HepG2 (cell line): ENCODE results near the gene LOC128125822.

Experiments used
- BCL6 ChIP-seq: IDR thresholded peaks from 2 replicates; pipeline ENCODE4 v1.6.1; 2016; ENCODE audit warnings: missing genetic modification reagents, missing compliant biosample characterization
- KLF16 ChIP-seq, 2 experiments: sonication (generic) in 1 of 2; formaldehyde crosslinking in 1 of 2; IDR thresholded peaks; 2 replicates each; pipeline versions ENCODE4 v1.6.1 to v1.8.0; 2016 to 2023; ENCODE audit warnings: missing genetic modification reagents in 2 of 2, missing compliant biosample characterization in 1 of 2
- MXI1 ChIP-seq: IDR thresholded peaks from 3 replicates; pipeline ENCODE4 v1.6.1; 2012; ENCODE audit warnings: low read depth, low read length, inconsistent platforms, borderline replicate concordance
- PAX8 ChIP-seq: sonication (generic); formaldehyde crosslinking; IDR thresholded peaks from 2 replicates; pipeline ENCODE4 v1.8.0; 2022; ENCODE audit warnings: mild to moderate bottlenecking, missing genetic modification reagents, borderline replicate concordance
- PLRG1 ChIP-seq: fragments of 450-650 bp; conservative IDR thresholded peaks from 2 replicates; pipeline ENCODE4 v1.6.1; 2016
- SMAD3 ChIP-seq: sonication (generic); formaldehyde crosslinking; IDR thresholded peaks from 2 replicates; pipeline ENCODE4 v1.4.0; 2020; ENCODE audit warnings: missing genetic modification reagents
- TOE1 ChIP-seq: sonication (generic); formaldehyde crosslinking; IDR thresholded peaks from 2 replicates; pipeline ENCODE4 v1.4.0; 2020; ENCODE audit warnings: mild to moderate bottlenecking, missing genetic modification reagents
- TRIM24 ChIP-seq: sonication (generic); formaldehyde crosslinking; IDR thresholded peaks from 2 replicates; pipeline ENCODE4 v1.8.0; 2022; ENCODE audit warnings: mild to moderate bottlenecking, missing genetic modification reagents
- ZNF337 ChIP-seq: sonication (generic); formaldehyde crosslinking; IDR thresholded peaks from 2 replicates; pipeline ENCODE4 v1.5.1; 2020; ENCODE audit warnings: missing genetic modification reagents, low read depth, mild to moderate bottlenecking, borderline replicate concordance
- ZNF354B ChIP-seq: sonication (generic); formaldehyde crosslinking; IDR thresholded peaks from 2 replicates; pipeline ENCODE4 v1.8.0; 2022; ENCODE audit warnings: mild to moderate bottlenecking, missing genetic modification reagents
- TF ChIP-seq, protein P1 (sequence below): IDR thresholded peaks from 2 replicates; pipeline ENCODE4 v1.6.1; 2016; ENCODE audit warnings: low read depth, missing genetic modification reagents, missing compliant biosample characterization
- TF ChIP-seq, protein P2 (sequence below): sonication (generic); formaldehyde crosslinking; IDR thresholded peaks from 2 replicates; pipeline ENCODE4 v1.9.0; 2022; ENCODE audit warnings: missing genetic modification reagents, mild to moderate bottlenecking, borderline replicate concordance
- TF ChIP-seq, protein P3 (sequence below): sonication (generic); formaldehyde crosslinking; IDR thresholded peaks from 2 replicates; pipeline ENCODE4 v1.4.0; 2020; ENCODE audit warnings: missing genetic modification reagents, borderline replicate concordance

LOC128125822 gene

DNA sequence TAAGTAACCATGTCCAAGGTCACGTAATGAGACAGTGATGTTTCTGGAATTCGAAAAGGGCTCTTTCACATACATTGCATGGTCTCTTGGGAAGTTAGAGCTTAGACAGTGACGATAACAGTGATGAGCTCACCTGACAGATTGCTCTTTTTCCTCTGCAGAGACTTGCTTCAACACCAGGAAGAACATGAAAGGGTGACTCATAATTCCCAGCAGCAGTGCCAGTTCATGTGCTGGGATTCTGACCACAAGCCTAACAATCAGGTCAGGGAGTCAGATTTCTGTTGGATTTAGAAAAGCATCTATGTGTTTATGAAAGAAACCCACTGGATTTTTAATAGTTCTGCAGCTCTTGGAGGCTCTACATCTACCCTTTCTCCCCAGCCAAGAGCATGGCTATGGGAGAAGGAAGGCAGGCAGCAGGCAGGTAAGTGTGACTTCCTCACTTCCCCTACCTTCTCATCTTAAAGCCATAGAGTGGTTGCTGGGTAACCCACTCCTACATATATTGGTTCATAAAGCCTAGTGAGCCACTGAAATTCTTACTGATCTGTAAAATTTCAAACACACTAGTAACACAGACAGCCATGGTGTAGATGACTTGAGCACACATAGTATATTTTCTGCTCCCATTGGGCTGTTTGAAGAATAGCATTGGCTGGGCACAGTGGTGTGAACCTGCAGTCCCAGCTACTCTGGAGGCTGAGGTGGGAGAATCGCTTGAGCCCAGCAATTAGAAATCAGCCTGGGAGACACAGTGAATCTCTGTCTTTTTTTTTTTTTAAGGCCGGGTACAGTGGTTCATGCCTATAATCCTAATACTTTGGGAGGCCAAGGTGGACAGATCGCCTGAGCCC is 44.4 kb upstream of the LOC128125822 start (continued):
- TF ChIP-seq, protein P1, sequence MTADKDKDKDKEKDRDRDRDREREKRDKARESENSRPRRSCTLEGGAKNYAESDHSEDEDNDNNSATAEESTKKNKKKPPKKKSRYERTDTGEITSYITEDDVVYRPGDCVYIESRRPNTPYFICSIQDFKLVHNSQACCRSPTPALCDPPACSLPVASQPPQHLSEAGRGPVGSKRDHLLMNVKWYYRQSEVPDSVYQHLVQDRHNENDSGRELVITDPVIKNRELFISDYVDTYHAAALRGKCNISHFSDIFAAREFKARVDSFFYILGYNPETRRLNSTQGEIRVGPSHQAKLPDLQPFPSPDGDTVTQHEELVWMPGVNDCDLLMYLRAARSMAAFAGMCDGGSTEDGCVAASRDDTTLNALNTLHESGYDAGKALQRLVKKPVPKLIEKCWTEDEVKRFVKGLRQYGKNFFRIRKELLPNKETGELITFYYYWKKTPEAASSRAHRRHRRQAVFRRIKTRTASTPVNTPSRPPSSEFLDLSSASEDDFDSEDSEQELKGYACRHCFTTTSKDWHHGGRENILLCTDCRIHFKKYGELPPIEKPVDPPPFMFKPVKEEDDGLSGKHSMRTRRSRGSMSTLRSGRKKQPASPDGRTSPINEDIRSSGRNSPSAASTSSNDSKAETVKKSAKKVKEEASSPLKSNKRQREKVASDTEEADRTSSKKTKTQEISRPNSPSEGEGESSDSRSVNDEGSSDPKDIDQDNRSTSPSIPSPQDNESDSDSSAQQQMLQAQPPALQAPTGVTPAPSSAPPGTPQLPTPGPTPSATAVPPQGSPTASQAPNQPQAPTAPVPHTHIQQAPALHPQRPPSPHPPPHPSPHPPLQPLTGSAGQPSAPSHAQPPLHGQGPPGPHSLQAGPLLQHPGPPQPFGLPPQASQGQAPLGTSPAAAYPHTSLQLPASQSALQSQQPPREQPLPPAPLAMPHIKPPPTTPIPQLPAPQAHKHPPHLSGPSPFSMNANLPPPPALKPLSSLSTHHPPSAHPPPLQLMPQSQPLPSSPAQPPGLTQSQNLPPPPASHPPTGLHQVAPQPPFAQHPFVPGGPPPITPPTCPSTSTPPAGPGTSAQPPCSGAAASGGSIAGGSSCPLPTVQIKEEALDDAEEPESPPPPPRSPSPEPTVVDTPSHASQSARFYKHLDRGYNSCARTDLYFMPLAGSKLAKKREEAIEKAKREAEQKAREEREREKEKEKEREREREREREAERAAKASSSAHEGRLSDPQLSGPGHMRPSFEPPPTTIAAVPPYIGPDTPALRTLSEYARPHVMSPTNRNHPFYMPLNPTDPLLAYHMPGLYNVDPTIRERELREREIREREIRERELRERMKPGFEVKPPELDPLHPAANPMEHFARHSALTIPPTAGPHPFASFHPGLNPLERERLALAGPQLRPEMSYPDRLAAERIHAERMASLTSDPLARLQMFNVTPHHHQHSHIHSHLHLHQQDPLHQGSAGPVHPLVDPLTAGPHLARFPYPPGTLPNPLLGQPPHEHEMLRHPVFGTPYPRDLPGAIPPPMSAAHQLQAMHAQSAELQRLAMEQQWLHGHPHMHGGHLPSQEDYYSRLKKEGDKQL (CRISPR knock-in tag): peak; percentile 89
- TF ChIP-seq, protein P2, sequence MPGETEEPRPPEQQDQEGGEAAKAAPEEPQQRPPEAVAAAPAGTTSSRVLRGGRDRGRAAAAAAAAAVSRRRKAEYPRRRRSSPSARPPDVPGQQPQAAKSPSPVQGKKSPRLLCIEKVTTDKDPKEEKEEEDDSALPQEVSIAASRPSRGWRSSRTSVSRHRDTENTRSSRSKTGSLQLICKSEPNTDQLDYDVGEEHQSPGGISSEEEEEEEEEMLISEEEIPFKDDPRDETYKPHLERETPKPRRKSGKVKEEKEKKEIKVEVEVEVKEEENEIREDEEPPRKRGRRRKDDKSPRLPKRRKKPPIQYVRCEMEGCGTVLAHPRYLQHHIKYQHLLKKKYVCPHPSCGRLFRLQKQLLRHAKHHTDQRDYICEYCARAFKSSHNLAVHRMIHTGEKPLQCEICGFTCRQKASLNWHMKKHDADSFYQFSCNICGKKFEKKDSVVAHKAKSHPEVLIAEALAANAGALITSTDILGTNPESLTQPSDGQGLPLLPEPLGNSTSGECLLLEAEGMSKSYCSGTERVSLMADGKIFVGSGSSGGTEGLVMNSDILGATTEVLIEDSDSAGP (CRISPR knock-in tag): no peak
- TF ChIP-seq SMAD3 (CRISPR knock-in tag): peak; percentile 94; the same call in 1 of the 2 replicates
- peak in 1 of 2 experiments; percentile 80; a peak in 2 of 4 replicates for TF ChIP-seq KLF16 (CRISPR knock-in tag; IDR thresholded peaks at IDR 0.05)
- no peak for TF ChIP-seq ZNF337 (CRISPR knock-in tag)
- no peak for TF ChIP-seq PLRG1
- TF ChIP-seq, protein P3, sequence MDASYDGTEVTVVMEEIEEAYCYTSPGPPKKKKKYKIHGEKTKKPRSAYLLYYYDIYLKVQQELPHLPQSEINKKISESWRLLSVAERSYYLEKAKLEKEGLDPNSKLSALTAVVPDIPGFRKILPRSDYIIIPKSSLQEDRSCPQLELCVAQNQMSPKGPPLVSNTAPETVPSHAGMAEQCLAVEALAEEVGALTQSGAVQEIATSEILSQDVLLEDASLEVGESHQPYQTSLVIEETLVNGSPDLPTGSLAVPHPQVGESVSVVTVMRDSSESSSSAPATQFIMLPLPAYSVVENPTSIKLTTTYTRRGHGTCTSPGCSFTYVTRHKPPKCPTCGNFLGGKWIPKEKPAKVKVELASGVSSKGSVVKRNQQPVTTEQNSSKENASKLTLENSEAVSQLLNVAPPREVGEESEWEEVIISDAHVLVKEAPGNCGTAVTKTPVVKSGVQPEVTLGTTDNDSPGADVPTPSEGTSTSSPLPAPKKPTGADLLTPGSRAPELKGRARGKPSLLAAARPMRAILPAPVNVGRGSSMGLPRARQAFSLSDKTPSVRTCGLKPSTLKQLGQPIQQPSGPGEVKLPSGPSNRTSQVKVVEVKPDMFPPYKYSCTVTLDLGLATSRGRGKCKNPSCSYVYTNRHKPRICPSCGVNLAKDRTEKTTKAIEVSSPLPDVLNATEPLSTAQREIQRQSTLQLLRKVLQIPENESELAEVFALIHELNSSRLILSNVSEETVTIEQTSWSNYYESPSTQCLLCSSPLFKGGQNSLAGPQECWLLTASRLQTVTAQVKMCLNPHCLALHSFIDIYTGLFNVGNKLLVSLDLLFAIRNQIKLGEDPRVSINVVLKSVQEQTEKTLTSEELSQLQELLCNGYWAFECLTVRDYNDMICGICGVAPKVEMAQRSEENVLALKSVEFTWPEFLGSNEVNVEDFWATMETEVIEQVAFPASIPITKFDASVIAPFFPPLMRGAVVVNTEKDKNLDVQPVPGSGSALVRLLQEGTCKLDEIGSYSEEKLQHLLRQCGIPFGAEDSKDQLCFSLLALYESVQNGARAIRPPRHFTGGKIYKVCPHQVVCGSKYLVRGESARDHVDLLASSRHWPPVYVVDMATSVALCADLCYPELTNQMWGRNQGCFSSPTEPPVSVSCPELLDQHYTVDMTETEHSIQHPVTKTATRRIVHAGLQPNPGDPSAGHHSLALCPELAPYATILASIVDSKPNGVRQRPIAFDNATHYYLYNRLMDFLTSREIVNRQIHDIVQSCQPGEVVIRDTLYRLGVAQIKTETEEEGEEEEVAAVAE (CRISPR knock-in tag): peak; percentile 73; the same call in 1 of the 2 replicates
- TF ChIP-seq PAX8: no peak
- TF ChIP-seq ZNF354B (CRISPR knock-in tag): no peak
- peak; percentile 68; the same call in 1 of the 3 replicates for TF ChIP-seq MXI1
- TF ChIP-seq BCL6 (CRISPR knock-in tag): peak; percentile 78
- 0 out of 2 replicates have a peak, but pooled peaks have one; percentile 31 for TF ChIP-seq TOE1 (CRISPR knock-in tag)
- TF ChIP-seq TRIM24 (CRISPR knock-in tag): no peak
